ENCODE measurements around the gene FOSB.

DNA sequence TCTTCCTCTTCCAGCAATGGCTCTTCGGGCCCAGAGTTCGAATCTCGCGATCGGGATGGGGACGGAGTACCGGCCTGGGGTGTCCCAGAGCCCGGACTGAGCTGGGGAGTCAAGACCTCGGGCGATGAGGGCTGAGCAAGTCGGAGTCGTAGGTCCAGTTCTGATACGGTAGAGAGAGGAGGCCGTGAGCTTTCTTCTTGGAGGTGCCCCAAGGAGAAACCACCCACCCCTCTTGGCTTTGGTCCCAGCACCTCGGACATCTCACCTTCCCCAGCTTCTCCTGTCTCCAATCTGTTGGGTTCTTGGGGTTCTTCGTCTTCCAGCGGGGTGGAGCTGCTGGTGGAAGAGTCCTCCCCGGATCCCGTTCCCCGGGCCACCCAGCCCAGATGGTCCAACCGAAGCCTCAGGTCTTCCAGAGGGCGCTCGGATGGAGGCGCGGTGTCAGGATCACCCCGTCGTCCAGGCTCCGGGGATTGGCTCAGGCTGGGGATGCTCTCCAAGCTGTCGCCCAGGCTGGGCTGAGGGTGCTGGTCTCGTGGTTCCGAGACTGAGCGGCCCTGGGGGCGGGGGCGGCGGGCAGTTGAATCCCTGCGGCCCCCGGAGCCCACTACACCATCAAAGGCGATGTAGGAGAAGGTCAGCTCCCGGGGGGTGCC, 26.6 kb downstream of the FOSB start:
- TF ChIP-seq POLR2A (IDR thresholded peaks at IDR 0.05; ENCODE audit: low read depth, low read length) (no peak), CTCF (IDR thresholded peaks at IDR 0.05; ENCODE audit: extremely low read depth in 1 of 2, insufficient read depth in 1 of 2, low read depth in 1 of 2, low read length in 2 of 2) (no peak), POLR2AphosphoS5 (IDR thresholded peaks at IDR 0.05; ENCODE audit: insufficient read depth, low read depth, low read length) (no peak), GATA2 (IDR thresholded peaks at IDR 0.05; ENCODE audit: insufficient read depth, insufficient read length, low read depth, low read length) (no peak), EZH2 (IDR thresholded peaks at IDR 0.05; ENCODE audit: borderline replicate concordance, low read depth, low read length, severe bottlenecking) (no peak)
- TF ChIP-seq, protein P1, sequence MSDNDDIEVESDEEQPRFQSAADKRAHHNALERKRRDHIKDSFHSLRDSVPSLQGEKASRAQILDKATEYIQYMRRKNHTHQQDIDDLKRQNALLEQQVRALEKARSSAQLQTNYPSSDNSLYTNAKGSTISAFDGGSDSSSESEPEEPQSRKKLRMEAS (IDR thresholded peaks at IDR 0.05; ENCODE audit: insufficient read depth, insufficient read length): no peak

All from endothelial cell of umbilical vein (primary cell).